A549 (cell line): ENCODE results near the gene TRIM71. TPM values are rescaled to one million over a fixed set of nuclear protein-coding genes. Genes with fewer than 3 reads are reported as not detected.
"Not testable (repeated sequence)": the region's sequence is repeated elsewhere in the genome, so short reads cannot be mapped to it uniquely, and the experiment has no call there.

ENCODE experiments used
- ATAC-seq, 2 experiments: fragments of 200-7000 bp in 1 of 2; fragments of >200 bp in 1 of 2; cut with Nextera tagmentation in 1 of 2; cut with Tn5 transposase in 1 of 2; 3 replicates each; pipeline versions ENCODE4 v1.8.0 to v1.9.1; 2018 to 2020; ENCODE audit warnings: mild to moderate bottlenecking in 1 of 2, moderate library complexity in 1 of 2
- CTCF ChIA-PET: fragments of 300-600 bp; sonication (Branson Sonifier 250); formaldehyde crosslinking; extraction: SDS; loops from one replicate; lab custom pipeline; 2021; ENCODE audit warnings: antibody characterized with exemption, inconsistent platforms; lab: Yijun Ruan, JAX
- POLR2A ChIA-PET: fragments of 350-600 bp; formaldehyde crosslinking; extraction: SDS; loops from one replicate; lab custom pipeline; 2021; ENCODE audit warnings: antibody characterized with exemption, inconsistent platforms; lab: Yijun Ruan, JAX
- DNase-seq, 2 experiments: peaks; one replicate each; pipeline versions ENCODE4 v3.0.0 to v3.0.0-alpha.2; 2011 to 2016; ENCODE audit warnings: low read depth in 1 of 2, low spot score in 1 of 2
- FAIRE-seq: peaks from 2 replicates; lab custom pipeline; 2011; peaks lifted over from hg19 to GRCh38; lab: Jason Lieb, UNC
- H3K27ac ChIP-seq, 2 experiments: fragments of >200 bp; sonication (Bioruptor Twin); formaldehyde crosslinking; 3 replicates each; pipeline ENCODE4 v1.5.1; 2016 to 2017
- H3K4me1 ChIP-seq: fragments of >200 bp; sonication (Bioruptor Twin); formaldehyde crosslinking; 3 replicates; pipeline ENCODE4 v1.6.1; 2016
- H3K4me2 ChIP-seq: fragments of >200 bp; sonication (Bioruptor Twin); formaldehyde crosslinking; 3 replicates; pipeline ENCODE4 v1.6.1; 2016
- H3K4me3 ChIP-seq: fragments of >200 bp; sonication (Bioruptor Twin); formaldehyde crosslinking; 3 replicates; pipeline ENCODE4 v1.5.1; 2016
- H3K9me3 ChIP-seq: fragments of >200 bp; sonication (Bioruptor Twin); formaldehyde crosslinking; 3 replicates; pipeline ENCODE4 v1.6.1; 2016
- CBX8 ChIP-seq: fragments of 200-600 bp; sonication (generic); IDR thresholded peaks from 2 replicates; pipeline ENCODE4 v1.6.1; 2016
- CHD2 ChIP-seq: fragments of 150-350 bp; IDR thresholded peaks from 2 replicates; pipeline ENCODE4 v1.6.1; 2014; ENCODE audit warnings: low read length; ENCODE audit not compliant: partially characterized antibody
- CHD4 ChIP-seq: fragments of 200-600 bp; sonication (generic); IDR thresholded peaks from 2 replicates; pipeline ENCODE4 v1.6.1; 2016; ENCODE audit warnings: antibody characterized with exemption, mild to moderate bottlenecking, borderline replicate concordance
- EP300 ChIP-seq, 2 experiments: fragments of >200 bp; sonication (Bioruptor Twin); formaldehyde crosslinking; IDR thresholded peaks; 2 replicates in 1 of 2; 3 replicates in 1 of 2; pipeline ENCODE4 v1.6.1; 2016 to 2017
- HEYL ChIP-seq: fragments of 250-450 bp; sonication (Bioruptor Pico); IDR thresholded peaks from 2 replicates; pipeline ENCODE4 v1.8.0; 2021; ENCODE audit warnings: mild to moderate bottlenecking, moderate library complexity
- HOXA7 ChIP-seq: fragments of 250-450 bp; sonication (Bioruptor Pico); IDR thresholded peaks from 2 replicates; pipeline ENCODE4 v1.5.0; 2020; ENCODE audit warnings: mild to moderate bottlenecking, moderate library complexity
- HOXB13 ChIP-seq: fragments of 250-450 bp; sonication (Bioruptor Pico); IDR thresholded peaks from 2 replicates; pipeline ENCODE4 v1.5.0; 2020; ENCODE audit warnings: low read depth, mild to moderate bottlenecking, moderate library complexity
- KDM5A ChIP-seq: fragments of 200-600 bp; sonication (generic); IDR thresholded peaks from 2 replicates; pipeline ENCODE4 v1.6.1; 2016; ENCODE audit warnings: antibody characterized with exemption, mild to moderate bottlenecking
- MAZ ChIP-seq: fragments of 150-350 bp; IDR thresholded peaks from 2 replicates; pipeline ENCODE4 v1.6.1; 2014; ENCODE audit warnings: antibody characterized with exemption, low read depth, low read length, borderline replicate concordance
- NFE2L2 ChIP-seq: fragments of 150-350 bp; conservative IDR thresholded peaks from 2 replicates; pipeline ENCODE4 v1.6.1; 2014; ENCODE audit warnings: low read length
- NPAS2 ChIP-seq: fragments of 250-450 bp; sonication (Bioruptor Pico); IDR thresholded peaks from 2 replicates; pipeline ENCODE4 v1.8.0; 2022; ENCODE audit warnings: mild to moderate bottlenecking, moderate library complexity, borderline replicate concordance
- POLR2AphosphoS2 ChIP-seq: conservative IDR thresholded peaks from 2 replicates; pipeline ENCODE4 v1.6.1; 2012; ENCODE audit warnings: low read length, improper control_type of control experiment, inconsistent platforms
- RAD21 ChIP-seq, 2 experiments: fragments of >200 bp in 1 of 2; sonication (Bioruptor Twin) in 1 of 2; formaldehyde crosslinking in 1 of 2; IDR thresholded peaks in 1 of 2; conservative IDR thresholded peaks in 1 of 2; 2 replicates in 1 of 2; 3 replicates in 1 of 2; pipeline ENCODE4 v1.6.1; 2012 to 2018; ENCODE audit warnings: inconsistent platforms in 1 of 2
- REST ChIP-seq: fragments of 200-600 bp; sonication (generic); IDR thresholded peaks from 2 replicates; pipeline ENCODE4 v1.6.1; 2016; ENCODE audit warnings: antibody characterized with exemption, mild to moderate bottlenecking, moderate library complexity
- RFX5 ChIP-seq: fragments of 450-650 bp; IDR thresholded peaks from 2 replicates; pipeline ENCODE4 v1.7.1; 2014; ENCODE audit warnings: antibody characterized with exemption, mild to moderate bottlenecking, moderate library complexity
- USF2 ChIP-seq: fragments of 450-650 bp; IDR thresholded peaks from 2 replicates; pipeline ENCODE4 v1.6.1; 2014; ENCODE audit warnings: antibody characterized with exemption
- ZNF302 ChIP-seq: fragments of 250-450 bp; sonication (Bioruptor Pico); IDR thresholded peaks from 2 replicates; pipeline ENCODE4 v1.9.0; 2021; ENCODE audit warnings: inconsistent platforms, mild to moderate bottlenecking, moderate library complexity
- ZSCAN20 ChIP-seq: fragments of 250-450 bp; sonication (Bioruptor Pico); IDR thresholded peaks from 2 replicates; pipeline ENCODE4 v1.8.0; 2022; ENCODE audit warnings: mild to moderate bottlenecking, moderate library complexity
- WGBS: methylation state at CpG from one replicate; pipeline ENCODE4 v1.1.6; 2017; ENCODE audit errors: missing lambda C conversion rate; 5-methylcytosine and 5-hydroxymethylcytosine counted together
- polyA plus RNA-seq, 4 experiments: library from polyadenylated mRNA; depleted of rRNA in 3 of 4; stranded (reverse); fragments of >200 nt; fragmentation: RNase III in 1 of 4; extraction: RNeasy Plus Mini Kit Qiagen cat#74134 plus additional on column Dnase treatment in 1 of 4; gene quantifications; 2 replicates in 3 of 4; 3 replicates in 1 of 4; pipeline ENCODE4 v1.2.3, GENCODE V29; 2011 to 2017
- TF ChIP-seq, protein P1 (sequence below): fragments of 250-450 bp; sonication (Bioruptor Pico); IDR thresholded peaks from 2 replicates; pipeline ENCODE4 v1.5.0; 2020; ENCODE audit warnings: low read depth, mild to moderate bottlenecking, moderate library complexity

Gene TRIM71
- polyA plus RNA-seq, 2 of the 4 experiments (the other 2 are of a cell fraction), result 0.01 TPM; not detected in 1

GRCh38 chr3:32794487-32795308, 23.1 kb upstream of the TRIM71 start:
- H3K4me2 ChIP-seq, result no peak overlapping the region
- FAIRE-seq, result no peak
- CTCF ChIA-PET, result interaction anchor here (0.6 to 2.1 kb wide), 2 partner anchors 9 to 13 kb away, joined by 3 to 8 read pairs; no protein-coding TSS in a partner anchor
- no peak overlapping the region for H3K4me3 ChIP-seq
- POLR2A ChIA-PET, result no interaction called here
- 59% methylated on average over 8 of the region's 8 CpGs for WGBS
- no peaks in the 10 kb centered on the region for H3K9me3 ChIP-seq
- H3K27ac ChIP-seq, result no peak overlapping the region
- no peak for TF ChIP-seq REST
- TF ChIP-seq POLR2AphosphoS2, result no peak
- no peak for TF ChIP-seq NFE2L2
- TF ChIP-seq RAD21 (conservative IDR thresholded peaks at IDR 0.05 in 1 of 2, IDR thresholded peaks at IDR 0.05 in 1 of 2), result no peak
- TF ChIP-seq EP300 (IDR thresholded peaks at IDR 0.05), result no peak
- TF ChIP-seq MAZ, result no peak
- TF ChIP-seq ZNF302 (CRISPR knock-in tag), result no peak
- no peak for TF ChIP-seq KDM5A
- TF ChIP-seq HOXB13 (CRISPR knock-in tag), result no peak
- TF ChIP-seq USF2, result no peak
- TF ChIP-seq NPAS2 (CRISPR knock-in tag), result no peak
- no peak for TF ChIP-seq HOXA7 (CRISPR knock-in tag)
- no peak for TF ChIP-seq ZSCAN20 (CRISPR knock-in tag)
- no peak for TF ChIP-seq CHD2
- no peak for TF ChIP-seq HEYL
- TF ChIP-seq RFX5, result no peak
- TF ChIP-seq CBX8, result no peak
- TF ChIP-seq, protein P1, sequence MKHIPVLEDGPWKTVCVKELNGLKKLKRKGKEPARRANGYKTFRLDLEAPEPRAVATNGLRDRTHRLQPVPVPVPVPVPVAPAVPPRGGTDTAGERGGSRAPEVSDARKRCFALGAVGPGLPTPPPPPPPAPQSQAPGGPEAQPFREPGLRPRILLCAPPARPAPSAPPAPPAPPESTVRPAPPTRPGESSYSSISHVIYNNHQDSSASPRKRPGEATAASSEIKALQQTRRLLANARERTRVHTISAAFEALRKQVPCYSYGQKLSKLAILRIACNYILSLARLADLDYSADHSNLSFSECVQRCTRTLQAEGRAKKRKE, result no peak
- no peak for TF ChIP-seq CHD4
- ATAC-seq, result peak; percentile 69 to 76
- H3K4me1 ChIP-seq, result peaks cover 7% of the 10 kb centered on the region; the same call in 1 of the 3 replicates
- DNase-seq, result peak in 1 of 2 experiments; percentile 24

DNA sequence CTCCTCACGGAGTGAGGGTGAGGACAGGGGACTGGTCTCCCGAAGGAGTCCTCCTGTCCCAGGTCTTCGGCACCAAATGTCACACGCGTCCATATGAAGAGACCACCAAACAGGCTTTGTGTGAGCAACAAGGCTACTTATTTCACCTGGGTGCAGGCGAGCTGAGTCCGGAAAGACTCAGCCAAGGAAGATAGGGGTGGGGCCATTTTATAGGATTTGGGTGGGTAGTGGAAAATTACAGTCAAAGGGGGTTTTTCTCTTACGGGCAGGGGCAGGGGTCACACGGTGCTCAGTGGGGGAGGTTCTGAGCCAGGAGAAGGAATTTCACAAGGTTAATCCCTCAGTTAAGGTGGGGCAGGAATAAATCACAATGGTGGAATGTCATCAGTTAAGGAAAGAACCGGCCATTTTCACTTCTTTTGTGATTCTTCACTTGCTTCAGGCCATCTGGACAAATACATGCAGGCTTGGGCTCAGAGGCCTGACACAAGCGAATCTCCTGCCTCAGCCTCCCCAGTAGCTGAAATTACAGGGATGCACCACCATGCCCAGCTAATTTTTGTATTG, 21.3 kb upstream of the TRIM71 start:
- WGBS, result 66% methylated on average over 11 of the region's 11 CpGs

More for the DNA sequence above, 21.3 kb upstream of the TRIM71 start:
- ATAC-seq, POLR2A ChIA-PET, H3K9me3 ChIP-seq, DNase-seq, H3K4me2 ChIP-seq, FAIRE-seq, H3K27ac ChIP-seq, H3K4me1 ChIP-seq, H3K4me3 ChIP-seq: not testable (repeated sequence)
- CTCF ChIA-PET, result interaction anchor here (1.0 kb wide), 1 partner anchor 15 kb away, joined by 4 read pairs; no protein-coding TSS in a partner anchor
